Measurements from ENCODE around the gene ADCY5.
"Not testable (repeated sequence)": the region's sequence is repeated elsewhere in the genome, so short reads cannot be mapped to it uniquely, and the experiment has no call there.

ADCY5 gene
- total RNA-seq: 0 to 0.73 (median 0.02) reads per million in 18 experiments

DNA sequence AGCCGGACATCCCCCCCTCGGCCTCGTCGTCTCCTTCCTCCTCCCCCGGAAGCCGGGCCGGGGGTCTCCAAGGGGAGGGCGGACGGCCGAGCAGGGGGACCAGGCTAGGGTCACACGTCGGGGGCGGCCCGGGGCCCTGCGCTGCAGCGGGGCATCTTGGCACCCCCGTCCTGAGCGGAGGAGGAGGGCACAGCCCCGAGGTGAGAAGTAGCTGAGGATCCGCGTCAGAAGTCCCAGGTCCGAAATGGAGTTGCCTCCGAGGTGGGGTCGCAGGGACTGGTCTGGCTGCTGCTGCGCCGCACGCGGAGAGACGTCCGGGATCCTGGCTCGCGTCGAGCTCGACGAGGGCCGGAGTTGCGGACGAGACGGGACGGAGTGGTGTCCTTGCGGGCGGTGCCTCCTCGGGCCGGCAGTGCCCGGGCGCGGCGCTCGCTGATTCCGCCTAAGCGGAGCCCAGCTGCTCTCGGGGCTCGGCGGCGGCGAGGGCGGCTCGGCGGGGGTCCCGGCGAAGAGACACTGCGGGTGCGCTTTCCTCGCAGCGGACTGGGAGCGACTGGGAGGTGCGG is at the start of gene ADCY5:
ADCY5 (minus strand) TSS at position 555 of the 566 bp plus-strand sequence; CDS start at position 10, 545 bp downstream.
- peak; percentile 3 to 9 for DNase-seq

DNA sequence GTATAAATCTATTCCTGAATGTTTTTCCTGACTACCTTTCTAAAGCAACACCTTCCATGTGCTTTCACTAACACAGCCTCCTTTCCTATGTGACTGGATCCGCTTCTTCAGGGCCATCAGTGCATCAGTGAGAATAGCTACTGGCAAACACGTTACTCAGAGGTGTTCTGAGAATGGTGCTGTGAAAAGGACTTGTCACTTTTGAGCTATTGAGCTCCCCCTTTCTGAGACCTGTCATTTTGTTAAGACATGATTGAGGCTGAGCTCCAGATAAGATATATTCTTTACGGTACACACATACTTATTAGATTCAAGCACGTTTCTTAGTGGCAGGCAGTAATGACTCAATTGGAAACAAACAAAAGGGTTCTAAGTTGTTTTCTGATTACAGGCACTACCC is 45.0 kb upstream of the ADCY5 start:
- DNase-seq: no peak

DNA sequence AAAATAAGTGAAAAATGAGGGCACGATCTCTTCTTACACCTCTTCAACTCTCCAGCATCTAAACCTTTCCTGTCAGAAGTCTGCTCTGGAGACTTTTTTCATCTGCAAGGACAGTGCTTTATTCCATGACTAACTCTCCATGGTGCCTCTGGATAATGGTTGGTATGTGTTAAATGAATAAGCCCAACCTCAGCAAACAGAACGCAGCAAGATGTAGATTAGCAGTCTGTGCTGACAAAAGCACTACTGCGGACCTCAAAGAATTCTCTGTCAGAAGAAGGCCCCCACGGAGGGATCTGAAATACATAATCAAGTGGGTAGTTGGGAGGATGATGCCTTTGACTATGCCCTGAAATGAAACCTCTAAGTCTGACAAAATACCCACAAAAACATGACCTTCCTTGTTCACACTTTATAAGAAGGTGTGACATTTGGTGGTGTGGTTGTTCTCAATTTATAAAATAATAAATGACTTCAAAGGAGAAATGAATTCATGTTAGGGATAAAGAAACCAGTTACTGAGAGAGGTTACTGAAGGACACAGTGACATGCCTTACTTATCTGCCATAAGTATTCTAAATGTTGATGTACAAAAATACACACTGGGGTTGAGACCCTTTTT is 43.2 kb upstream of the ADCY5 start:
- DNase-seq: no peak

DNA sequence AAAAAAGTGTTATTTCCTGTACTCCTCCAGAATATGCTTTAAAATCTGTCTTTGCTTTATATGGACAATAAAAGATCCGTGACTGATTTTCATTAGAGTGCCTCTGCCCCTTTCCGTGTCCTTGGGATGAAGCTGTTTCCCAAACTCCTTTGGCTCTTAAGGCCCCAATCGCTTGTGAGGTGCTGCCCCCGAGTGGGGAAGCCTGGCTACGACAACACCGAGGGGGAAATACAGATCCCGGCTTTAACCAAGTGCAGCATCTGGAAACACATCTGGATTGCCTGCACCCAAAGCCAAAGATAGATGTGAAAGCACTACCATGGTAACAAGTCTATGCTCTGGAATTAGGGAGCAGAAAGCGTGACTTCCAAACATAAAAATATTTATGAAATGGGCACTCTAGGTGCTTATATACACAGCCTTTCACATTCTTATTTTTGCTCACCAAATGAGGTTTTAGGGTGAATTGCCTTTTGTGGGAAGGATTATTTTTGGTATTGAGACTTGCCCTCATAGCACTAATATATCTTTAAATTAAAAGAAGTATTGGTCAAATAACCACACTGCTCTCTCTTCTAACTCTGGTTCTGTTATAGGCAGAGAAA is 40.6 kb upstream of the ADCY5 start:
- peak; percentile 54 to 56 for DNase-seq

DNA sequence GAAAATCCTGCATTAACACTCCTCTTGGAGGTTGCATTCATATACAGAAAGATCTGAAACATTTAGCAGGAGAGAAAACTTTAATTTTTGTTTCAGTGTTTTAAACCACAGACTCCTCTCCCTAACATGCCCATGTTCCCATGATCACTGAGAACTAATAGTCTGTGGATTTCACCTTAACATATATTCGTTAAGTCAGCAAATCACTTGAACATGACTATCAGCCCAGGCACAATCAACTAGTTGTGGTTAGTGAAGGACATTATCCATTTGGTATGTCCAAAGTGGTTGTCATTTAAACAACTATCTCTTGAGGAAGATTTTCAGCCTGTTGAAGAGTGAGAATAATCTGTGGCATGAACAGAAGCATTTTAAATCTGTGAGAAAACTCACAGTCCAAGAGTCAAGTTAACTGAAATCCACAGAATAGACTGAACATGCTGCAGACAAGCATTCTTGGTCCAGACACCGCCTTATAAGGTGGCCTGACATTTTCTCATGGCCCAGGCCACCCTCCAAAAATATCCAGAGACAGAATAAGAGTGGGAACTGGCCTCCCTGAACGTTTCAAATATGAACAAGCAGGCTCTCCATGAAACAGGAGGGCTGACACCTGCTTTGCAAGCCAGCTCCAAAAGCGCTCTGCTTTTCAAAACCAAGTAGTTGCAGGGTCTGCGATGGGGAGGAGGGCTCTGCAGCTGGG is 39.9 kb upstream of the ADCY5 start:
- no peak for DNase-seq

DNA sequence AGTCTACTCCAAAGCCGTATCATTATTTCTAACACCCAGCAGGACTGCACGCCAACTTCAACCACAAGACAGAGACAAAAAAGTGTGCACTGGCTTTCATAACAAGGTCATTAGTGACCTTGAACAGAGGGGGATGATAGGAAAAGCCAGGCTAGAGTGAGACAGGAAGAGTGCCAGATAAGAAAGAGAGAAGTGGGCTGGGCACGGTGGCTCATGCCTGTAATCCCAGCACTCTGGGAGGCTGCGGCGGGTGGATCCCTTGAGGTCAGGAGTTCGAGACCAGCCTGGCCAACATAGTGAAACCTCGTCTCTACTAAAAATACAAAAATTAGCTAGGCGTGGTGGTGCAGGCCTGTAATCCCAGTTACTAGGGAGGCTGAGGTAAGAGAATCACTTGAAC is 38.2 kb upstream of the ADCY5 start:
- not testable (repeated sequence) for DNase-seq

DNA sequence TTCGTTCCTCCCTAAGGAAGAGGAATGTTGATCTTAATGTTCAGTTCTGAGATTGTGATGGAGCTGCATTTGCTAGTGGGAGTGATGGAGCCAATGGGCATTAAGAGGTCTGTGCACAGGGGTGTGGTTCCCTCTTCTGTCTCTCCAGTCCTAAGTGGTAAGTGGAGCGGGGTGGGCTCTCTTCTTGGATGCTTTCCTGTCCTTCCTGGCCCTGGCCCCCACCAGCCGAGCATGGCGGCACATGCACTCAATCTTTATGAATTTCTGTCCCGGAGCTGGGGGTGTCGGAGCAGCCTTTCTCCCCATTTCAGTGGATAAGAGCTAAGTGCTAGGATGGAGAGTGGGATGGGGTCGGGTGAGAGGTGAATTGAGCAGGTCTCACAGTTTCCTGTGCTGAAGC is 37.6 kb upstream of the ADCY5 start:
- no peak for DNase-seq

DNA sequence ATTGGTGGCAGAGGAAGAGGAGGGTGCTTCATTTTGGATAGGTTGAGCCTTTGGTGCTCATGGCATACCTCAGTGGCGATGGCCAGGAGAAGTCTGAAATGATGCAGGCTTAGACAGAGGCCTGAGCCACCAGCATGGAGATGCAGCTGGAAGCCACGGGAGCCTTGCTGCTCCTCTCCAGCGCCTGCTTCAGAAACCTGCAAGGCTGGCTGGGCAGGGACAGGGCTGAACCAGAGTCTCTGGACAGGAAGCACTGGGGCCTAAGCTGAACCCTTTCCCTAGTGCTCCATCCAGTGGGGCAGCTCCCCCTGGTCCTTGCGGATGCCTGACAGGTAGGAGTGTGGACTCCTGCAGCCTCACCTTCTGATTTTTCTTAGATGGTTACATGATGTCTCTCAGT is 36.7 kb upstream of the ADCY5 start:
- no peak for DNase-seq

DNA sequence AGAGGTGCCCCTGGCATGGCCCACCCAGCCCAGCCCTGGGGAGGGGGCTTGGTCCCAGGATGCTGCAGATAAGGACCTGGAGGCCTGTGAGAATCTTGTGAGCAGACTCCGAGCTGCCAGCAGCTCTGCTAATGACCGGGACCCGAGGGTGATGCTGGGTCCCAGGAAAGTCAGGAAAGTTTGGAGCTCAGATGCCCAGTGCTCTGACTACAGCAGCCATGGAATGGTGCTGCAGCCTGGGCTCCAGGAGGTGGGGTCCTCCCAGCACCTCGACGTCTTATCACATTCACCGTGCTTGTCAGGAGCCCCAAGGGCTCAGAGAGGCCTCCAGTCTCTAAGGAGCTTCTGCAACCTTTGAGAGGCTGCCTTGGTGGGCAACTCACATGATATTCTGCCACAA is 34.3 kb upstream of the ADCY5 start:
- no peak for DNase-seq

DNA sequence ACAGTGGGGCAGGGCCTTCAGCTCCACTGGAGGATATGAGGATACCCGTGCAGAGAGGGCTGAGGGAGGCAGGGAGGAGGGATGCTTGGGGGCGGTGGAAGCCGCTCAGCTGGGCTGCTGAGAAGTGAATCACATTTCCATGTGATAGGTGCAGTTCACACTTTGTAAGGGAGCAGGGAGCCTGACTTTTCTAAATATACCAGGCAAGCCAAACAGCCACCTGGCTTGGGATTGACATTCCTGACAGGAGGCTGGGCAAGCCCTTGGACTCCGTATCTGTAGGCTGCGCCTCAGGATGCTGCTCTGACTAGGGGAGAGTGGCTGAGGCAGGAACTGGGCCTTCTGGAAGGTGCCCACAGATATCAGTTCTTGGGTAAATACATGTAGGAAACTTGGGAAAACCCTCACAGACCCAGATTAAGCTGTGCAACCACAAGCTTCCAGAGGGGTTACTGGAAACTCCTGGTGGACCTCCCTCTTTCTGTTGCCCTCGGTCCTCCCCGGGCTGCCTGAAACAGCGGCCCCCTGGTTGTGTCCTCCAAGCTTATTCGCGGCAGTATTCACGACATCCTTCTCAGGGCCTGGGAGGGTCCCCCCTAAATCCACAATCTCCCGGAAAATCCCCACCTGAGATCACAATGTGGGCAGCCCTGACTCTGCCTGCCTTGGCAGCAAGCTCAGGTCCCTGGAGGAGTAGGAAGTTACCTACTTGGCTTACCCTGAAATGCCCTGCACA is 33.0 kb upstream of the ADCY5 start:
- no peak for DNase-seq

DNA sequence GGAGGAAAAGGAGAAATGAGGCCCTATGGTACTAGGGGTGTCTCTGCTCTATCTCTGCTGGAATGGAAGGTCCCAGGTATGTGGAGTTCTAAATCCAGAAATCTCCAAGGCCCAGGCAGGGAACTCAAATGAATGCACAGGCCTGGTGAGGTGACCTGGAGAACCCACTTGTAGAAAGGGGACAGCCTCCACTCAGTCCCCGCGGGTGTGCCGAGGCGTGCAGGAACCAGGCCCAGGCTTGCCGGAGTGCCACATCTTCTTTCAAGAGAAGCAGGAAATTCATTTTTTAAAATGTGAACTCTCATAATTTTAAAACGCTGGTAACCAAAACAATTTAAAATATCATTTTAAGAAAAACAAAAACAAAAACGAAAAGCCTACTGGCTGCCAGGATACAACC is 32.2 kb upstream of the ADCY5 start:
- no peak for DNase-seq

DNA sequence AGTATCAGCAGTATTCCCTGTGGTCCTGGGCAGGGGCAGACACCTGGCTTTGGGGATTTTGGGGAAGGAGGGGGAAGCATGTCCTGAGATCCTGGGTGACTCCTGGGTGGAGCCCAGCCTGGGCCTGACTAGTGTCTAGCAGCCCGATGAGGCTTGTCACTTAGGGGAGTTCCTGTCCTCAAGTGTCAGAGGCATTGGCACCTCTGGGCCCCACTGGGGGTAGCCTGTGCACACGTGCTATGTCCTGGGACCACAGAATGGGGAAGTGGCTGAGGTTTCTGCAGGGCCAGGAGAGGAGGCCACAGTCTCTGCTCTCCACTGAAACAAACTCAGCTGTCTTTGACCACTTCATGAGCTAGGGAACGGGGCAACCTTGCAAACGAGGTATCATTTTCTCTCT is 31.5 kb upstream of the ADCY5 start:
- DNase-seq: no peak

DNA sequence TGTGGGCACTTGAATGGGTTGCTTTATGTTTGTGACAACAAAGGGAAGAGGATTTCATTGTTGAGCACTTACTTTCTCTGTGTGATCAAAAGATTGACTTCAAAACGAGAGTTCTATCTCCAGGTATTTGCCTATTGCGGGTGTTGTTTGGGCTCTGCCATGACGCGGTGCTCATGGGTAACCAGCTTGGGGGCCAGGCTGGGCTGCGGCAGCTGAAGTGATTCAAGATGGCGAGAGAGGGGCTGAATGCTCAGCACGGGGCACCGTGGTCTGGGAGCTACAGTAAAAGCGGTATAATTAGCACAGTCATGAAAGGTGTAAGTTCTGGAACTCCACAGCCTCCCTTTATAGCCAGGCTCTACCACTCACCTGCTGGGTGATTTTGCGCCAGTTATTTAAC is 31.0 kb upstream of the ADCY5 start:
- DNase-seq: no peak

DNA sequence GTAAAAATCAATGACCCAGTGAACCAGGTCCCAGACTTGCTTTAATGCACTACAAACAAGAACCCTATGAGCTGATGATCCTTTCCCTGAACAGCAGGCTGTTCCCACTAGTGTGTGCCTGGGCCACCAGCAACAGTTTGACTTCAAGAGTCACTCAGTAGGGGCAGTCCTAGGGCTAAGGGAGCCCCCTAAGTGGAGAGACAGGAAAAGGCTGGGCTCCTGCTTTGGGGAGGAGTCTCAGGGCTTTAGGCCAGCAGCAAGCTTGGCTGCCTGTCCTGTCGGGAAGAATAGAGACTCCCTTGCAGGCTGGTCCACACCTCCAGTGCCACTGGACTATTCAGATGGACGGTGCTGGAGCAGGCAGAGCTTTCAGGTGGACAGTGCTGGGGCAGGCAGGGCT is 29.4 kb upstream of the ADCY5 start:
- DNase-seq: no peak

DNA sequence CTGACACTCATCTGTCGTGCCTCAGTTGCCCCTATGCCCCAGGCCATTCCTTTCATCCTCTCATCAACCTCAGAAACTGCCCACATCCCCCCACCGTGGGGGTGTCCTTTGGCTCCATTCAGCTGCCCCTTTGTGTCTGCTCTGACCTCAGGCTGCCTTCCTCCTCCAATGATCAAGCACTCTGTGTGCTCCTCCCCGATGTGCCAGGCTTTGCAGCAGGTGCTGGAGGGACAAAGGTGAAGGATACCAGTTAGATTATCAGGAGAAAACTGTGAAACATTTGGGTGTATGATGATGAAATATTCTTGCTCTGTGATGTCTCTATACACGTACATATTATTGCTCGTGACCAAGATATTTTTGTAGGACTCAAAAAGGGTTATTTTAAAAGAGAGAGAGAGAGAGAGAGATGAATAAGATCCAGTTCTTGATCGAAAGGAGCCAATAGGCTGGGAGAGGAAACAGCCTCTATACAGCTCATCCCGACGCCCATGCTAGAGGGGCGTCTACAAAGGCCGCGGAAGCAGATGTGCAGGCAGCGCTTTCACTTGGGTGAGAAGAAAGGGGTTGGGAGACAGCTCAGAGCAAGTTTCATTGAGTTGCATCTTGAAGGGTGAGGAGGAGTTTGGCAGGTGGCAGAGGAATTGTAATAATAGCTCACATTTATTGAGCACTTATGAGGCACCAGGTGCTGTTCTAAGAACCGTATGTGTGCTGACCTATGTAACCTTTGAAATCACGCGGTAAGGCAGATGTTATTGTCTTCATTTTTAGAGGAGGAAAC is 28.3 kb upstream of the ADCY5 start:
- DNase-seq: no peak

DNA sequence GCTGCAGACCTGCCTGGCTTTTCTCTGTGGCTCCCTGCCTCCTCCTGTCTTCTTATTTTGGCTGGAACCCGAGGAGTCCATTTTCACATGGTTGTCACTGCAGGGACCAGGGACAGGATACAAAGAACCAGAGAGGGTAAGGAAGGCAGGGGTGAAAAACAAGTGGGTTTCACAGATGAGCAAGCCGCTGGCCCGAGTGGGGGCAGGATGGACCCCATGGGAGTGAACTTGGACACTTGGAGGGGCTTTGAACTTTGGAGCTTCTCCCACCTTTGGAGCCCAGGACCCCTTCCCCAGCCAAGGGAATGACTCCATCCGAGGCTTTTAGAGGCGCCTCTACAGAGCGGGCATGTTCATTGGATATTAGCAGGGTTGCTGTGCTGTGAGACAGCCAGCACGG is 26.9 kb upstream of the ADCY5 start:
- DNase-seq: no peak

DNA sequence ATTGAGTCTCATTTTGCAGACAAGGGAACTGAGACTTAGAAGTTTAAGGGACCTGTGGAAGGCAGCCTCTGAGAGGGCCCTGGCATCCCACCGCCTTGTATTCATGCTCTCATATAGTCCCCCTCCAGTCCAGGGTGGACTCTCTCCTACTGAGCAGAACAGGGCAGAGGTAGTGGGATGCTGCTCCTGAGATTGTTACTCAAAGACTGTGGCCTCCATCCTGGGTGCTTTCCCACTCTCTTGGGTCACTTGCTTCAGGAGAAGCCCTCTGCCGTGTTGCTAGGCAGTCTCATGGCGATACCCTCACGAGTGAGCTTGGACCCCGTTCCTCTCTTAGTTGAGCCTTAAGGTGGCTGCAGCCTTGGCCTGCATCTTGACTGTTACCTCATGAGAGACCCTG is 22.2 kb upstream of the ADCY5 start:
- no peak for DNase-seq

DNA sequence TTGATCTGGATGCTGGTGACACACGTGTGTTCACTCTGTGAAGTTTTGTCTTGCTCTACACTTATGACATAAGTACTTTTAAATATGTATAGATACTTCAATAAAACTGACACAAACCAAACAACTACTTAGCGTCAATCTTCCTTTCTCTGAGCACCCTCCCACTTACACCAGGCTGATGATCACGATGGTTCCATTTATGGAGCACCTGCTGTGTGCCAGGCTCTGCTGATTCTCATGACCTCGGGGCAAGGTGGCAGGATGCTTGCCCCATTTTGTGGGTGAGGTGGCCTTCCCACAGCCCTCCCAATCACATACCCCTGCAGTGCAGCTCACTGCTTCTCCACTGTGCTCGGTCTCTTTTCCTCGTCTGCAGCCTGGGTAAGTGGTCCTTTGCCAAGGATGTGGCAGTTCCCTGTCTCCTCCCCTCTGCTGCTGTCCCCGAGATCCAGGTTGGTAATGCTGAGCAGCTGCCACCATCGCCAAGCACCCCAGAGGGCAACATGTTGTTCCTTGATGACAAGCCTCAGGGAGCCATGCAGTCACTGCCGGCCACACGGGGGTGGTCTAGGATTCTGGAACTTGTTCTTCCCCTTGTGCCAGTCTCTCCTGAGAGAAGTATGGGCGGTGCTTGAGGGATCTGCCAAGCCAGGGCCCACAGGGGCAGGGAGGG is 20.6 kb upstream of the ADCY5 start:
- no peak for DNase-seq

DNA sequence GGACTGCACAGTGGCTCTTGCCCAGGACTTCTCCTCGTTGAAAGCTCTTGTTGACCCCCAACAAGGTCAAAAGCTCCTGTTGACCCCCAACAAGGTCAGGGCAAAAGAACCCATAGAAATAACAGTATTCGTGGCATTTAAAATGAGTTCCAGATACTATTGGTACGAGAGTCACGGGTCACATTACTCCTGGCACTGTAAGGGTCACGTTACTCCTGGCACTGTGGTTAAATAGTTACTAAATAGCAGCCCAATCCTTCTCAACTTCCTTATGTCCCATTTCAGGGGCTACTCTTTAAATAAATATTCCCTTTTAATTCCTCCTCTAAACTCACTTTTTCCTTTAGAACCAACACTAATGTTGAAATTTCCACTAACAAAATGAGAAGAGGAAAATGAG is 18.2 kb upstream of the ADCY5 start:
- DNase-seq: no peak

DNA sequence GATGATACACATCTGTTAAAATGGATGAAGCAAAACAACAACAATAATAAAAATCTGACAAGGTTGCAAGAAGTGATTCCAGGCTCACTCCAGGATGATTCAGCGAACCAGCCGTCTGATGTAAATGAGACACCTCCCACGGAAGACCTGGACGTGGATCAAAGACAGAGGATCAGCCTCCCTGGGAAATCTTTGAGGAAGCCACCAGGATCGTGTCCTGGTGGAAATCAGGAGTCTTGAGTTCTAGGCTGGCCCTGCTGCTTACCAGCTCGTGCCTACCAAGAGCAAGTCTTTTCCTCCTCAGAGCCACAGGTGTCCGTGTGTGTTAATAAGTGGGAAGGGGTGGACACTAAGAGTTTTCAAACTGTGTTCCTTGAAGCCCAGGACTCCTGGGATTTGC is 15.3 kb upstream of the ADCY5 start:
- DNase-seq: no peak

DNA sequence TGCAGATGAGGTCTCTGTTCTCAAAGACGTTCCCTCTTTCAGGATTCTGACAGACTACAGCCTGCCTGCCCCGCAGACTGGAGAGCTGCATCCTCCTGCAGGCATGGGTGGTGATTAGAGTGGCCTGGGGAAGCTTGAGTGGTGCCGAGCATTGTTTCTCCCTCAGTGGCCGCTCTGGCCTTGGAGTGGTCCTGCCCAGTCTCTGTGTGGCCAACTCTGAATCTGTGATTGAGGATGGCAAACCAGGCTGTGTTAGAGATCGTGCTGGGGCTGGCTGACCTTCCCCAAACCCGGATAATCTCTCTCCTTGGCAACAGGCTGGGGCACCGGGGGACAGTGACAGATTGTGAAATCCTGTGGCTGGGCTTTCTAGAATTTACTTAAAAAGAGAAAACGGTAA is 11.0 kb upstream of the ADCY5 start:
- DNase-seq: no peak

DNA sequence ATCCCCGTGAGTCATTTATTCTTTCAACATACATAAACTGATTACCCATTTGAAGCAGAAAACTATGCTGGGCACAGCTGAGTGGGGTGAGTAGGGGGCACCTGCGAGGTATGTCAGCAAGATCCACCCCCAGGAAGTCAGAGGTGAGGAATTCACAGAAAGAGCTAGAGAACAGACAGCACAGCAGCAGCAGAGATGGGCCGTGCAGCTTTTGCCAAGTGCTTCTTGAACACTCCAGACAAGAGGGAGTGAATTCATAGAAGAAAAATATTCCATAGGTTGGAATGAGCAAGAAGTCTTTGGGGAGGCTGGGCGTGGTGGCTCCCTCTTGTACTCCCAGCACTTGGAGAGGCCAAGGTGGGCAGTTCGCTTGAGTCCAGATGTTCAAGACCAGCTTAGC is 9.4 kb upstream of the ADCY5 start:
- DNase-seq: no peak
